NT2/D1 (cell line): ENCODE data around the gene MDM1.

Experiments
- DNase-seq: peaks from one replicate; pipeline ENCODE4 v3.0.0-alpha.2; 2011; ENCODE audit warnings: low read depth, low spot score
- H3K27me3 ChIP-seq: 2 replicates; pipeline ENCODE4 v1.6.0; 2011; ENCODE audit warnings: mild to moderate bottlenecking; ENCODE audit not compliant: insufficient read length, insufficient read depth
- H3K36me3 ChIP-seq: 2 replicates; pipeline ENCODE4 v1.6.1; 2011; ENCODE audit warnings: mild to moderate bottlenecking, low read length, mixed read lengths; ENCODE audit not compliant: insufficient read depth, insufficient read length
- H3K4me1 ChIP-seq: 2 replicates; pipeline ENCODE4 v1.5.1; 2011; ENCODE audit not compliant: insufficient read depth, insufficient read length
- H3K4me3 ChIP-seq: 2 replicates; pipeline ENCODE4 v1.5.1; 2011; ENCODE audit warnings: low read depth; ENCODE audit not compliant: insufficient read length
- H3K9ac ChIP-seq: 2 replicates; pipeline ENCODE4 v1.6.0; 2011; ENCODE audit warnings: low read depth; ENCODE audit not compliant: insufficient read length
- H3K9me3 ChIP-seq: 2 replicates; pipeline ENCODE4 v1.5.1; 2011; ENCODE audit warnings: mild to moderate bottlenecking, low read length; ENCODE audit not compliant: insufficient read depth
- SUZ12 ChIP-seq: IDR thresholded peaks from 2 replicates; pipeline ENCODE4 v1.6.1; 2011; ENCODE audit not compliant: insufficient read length, insufficient read depth; ENCODE audit errors: extremely low read depth
- YY1 ChIP-seq: IDR thresholded peaks from 2 replicates; pipeline ENCODE4 v1.6.1; 2011; ENCODE audit not compliant: insufficient read length, insufficient read depth
- ZNF274 ChIP-seq: IDR thresholded peaks from 2 replicates; pipeline ENCODE4 v1.6.1; 2011; ENCODE audit warnings: mild to moderate bottlenecking, low read depth, low read length

Gene MDM1

DNA sequence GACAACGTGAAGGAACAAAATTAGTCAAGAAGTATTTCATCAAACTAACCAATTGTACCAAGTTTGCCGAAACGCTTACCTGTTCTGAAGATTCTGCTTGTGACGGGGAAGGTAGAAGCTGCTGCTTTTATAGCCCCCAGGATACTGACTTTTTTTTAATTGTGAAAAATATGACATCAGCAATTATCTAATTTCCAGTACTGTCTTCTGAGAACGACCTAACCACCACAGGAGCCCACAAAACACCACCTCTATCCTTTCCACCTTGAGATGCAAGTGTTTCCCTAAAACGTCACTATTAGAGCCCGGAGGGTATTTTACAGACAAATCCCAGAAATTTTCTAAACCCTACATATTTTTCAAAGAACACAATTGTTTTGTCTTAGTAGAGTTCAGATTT is 78.7 kb downstream of the MDM1 start, which contains the start of gene IL22:
Gene IL22, minus strand, starts transcription at position 101 of the 400 bp plus-strand sequence. CDS start 156 bp downstream, outside the sequence.
- no peak within 1 kb of the TSS for H3K4me3 ChIP-seq
- no peaks in the 10 kb centered on the region for H3K36me3 ChIP-seq
- H3K4me1 ChIP-seq: no peaks in the 10 kb centered on the region
- TF ChIP-seq ZNF274 (no peak), YY1 (no peak), SUZ12 (no peak)
- H3K9ac ChIP-seq: no peak within 1 kb of the TSS
- no peaks in the 10 kb centered on the region for H3K27me3 ChIP-seq
- H3K9me3 ChIP-seq: no peaks in the 10 kb centered on the region
- DNase-seq: no peak

DNA sequence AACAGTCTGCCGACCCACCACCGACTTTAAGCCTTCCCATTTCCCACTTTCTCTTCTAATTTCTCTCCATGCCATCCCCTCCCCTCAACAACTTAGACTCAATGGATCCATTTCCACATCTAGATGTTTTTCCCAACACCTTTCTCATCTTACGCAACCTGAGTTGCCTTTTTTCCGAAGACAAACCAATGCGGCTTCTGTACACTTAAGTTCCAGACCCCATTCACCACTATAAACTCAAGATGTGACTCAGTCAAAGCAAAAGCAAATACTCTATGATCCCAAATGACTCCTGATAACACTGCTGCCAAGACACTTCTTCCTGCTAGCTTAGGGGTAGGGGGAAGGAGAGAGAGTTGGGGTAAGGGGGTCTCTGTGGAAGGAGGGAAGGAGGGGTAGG is 80.1 kb downstream of the MDM1 start:
- TF ChIP-seq SUZ12 (no peak), YY1 (no peak), ZNF274 (no peak)
- Histone ChIP-seq H3K27me3 (no peaks in the 10 kb centered on the region), H3K4me3 (no peak overlapping the region), H3K9ac (no peak overlapping the region), H3K4me1 (no peaks in the 10 kb centered on the region), H3K9me3 (no peaks in the 10 kb centered on the region), H3K36me3 (no peaks in the 10 kb centered on the region)
- no peak for DNase-seq

GRCh38 chr12:68250454-68250853 is 81.7 kb downstream of the MDM1 start:
- DNase-seq: no peak
- Histone ChIP-seq H3K27me3 (no peaks in the 10 kb centered on the region), H3K36me3 (no peaks in the 10 kb centered on the region), H3K9me3 (no peaks in the 10 kb centered on the region), H3K9ac (no peak overlapping the region), H3K4me1 (peaks cover 7% of the 10 kb centered on the region), H3K4me3 (no peak overlapping the region)
- TF ChIP-seq YY1: no peak
- TF ChIP-seq SUZ12: no peak
- TF ChIP-seq ZNF274: no peak

DNA sequence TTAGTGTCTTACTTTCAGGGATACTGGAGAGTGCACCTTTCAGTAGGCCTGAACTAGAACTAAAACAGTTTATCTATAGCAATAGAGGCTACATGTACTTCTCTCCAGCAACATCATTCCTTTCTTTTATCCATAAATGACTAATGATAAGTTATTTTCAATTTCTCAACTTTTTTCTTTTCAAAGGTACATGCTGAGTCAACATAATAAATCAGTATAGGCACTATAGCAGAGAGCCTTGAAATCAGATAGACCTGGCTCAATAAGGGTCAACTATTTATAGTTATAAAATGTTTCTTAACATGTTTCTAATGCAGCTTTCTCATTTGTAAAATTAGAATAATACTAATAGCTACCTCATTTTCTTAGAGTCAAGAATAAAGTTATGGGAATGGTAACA is 84.4 kb downstream of the MDM1 start:
- H3K4me3 ChIP-seq: no peak overlapping the region
- TF ChIP-seq ZNF274: no peak
- TF ChIP-seq SUZ12: no peak
- TF ChIP-seq YY1: no peak
- DNase-seq: no peak
- H3K9me3 ChIP-seq: no peaks in the 10 kb centered on the region
- peaks cover 9% of the 10 kb centered on the region for H3K4me1 ChIP-seq
- no peak overlapping the region for H3K9ac ChIP-seq
- H3K36me3 ChIP-seq: no peaks in the 10 kb centered on the region
- H3K27me3 ChIP-seq: no peaks in the 10 kb centered on the region

GRCh38 chr12:68246350-68246749 is 85.8 kb downstream of the MDM1 start:
- TF ChIP-seq ZNF274: no peak
- TF ChIP-seq SUZ12: no peak
- no peak for TF ChIP-seq YY1
- H3K4me3 ChIP-seq: no peak overlapping the region
- no peaks in the 10 kb centered on the region for H3K9me3 ChIP-seq
- no peak for DNase-seq
- H3K27me3 ChIP-seq: no peaks in the 10 kb centered on the region
- peaks cover 9% of the 10 kb centered on the region for H3K4me1 ChIP-seq
- no peaks in the 10 kb centered on the region for H3K36me3 ChIP-seq
- H3K9ac ChIP-seq: no peak overlapping the region

GRCh38 chr12:68245180-68246021 is 86.8 kb downstream of the MDM1 start:
- no peak for DNase-seq
- no peak for TF ChIP-seq YY1
- TF ChIP-seq ZNF274: no peak
- no peak for TF ChIP-seq SUZ12
- Histone ChIP-seq H3K9ac (no peak overlapping the region), H3K4me1 (peaks cover 9% of the 10 kb centered on the region), H3K4me3 (no peak overlapping the region), H3K9me3 (no peaks in the 10 kb centered on the region), H3K27me3 (no peaks in the 10 kb centered on the region), H3K36me3 (no peaks in the 10 kb centered on the region)
